ENCODE measurements around the gene ABHD4. TPM values are rescaled to one million over a fixed set of nuclear protein-coding genes. Genes with fewer than 3 reads are reported as not detected.

ABHD4 gene
- total and polyA plus RNA-seq, 8 donors: 32.4 to 51.0 (median 37.3) TPM

DNA sequence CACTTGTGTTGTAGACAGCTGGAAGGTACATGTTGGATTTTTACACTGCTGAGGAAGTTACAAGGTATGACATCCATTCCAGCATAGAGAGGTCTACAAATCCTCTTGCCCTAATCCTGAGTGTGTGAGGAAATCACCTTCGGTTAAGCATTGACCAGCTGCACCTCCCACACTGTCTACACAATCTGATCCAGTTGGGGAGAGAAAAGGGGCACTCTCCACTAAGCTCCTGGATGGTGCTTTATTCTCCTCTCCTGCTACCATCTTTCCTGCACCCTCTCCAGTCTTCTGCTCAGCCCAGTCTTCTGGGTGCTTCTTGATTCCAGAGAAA, 46.2 kb downstream of the ABHD4 start, which contains the start of gene OR6J1:
Gene OR6J1 (minus strand): TSS at position 48 of the 331 bp plus-strand sequence. CDS start 9,541 bp downstream, outside the sequence.
- Histone ChIP-seq H3K4me1 (peaks cover 0 to 4% of the 10 kb centered on the region in 2 donors), H3K9me3 (no peaks in the 10 kb centered on the region), H3K27me3 (no peaks in the 10 kb centered on the region), H3K36me3 (no peaks in the 10 kb centered on the region), H3K27ac (no peak within 1 kb of the TSS), H3K4me3 (no peak within 1 kb of the TSS)
- intact Hi-C loops (cut with DNase I): no loop called here
- TF ChIP-seq, protein P1, sequence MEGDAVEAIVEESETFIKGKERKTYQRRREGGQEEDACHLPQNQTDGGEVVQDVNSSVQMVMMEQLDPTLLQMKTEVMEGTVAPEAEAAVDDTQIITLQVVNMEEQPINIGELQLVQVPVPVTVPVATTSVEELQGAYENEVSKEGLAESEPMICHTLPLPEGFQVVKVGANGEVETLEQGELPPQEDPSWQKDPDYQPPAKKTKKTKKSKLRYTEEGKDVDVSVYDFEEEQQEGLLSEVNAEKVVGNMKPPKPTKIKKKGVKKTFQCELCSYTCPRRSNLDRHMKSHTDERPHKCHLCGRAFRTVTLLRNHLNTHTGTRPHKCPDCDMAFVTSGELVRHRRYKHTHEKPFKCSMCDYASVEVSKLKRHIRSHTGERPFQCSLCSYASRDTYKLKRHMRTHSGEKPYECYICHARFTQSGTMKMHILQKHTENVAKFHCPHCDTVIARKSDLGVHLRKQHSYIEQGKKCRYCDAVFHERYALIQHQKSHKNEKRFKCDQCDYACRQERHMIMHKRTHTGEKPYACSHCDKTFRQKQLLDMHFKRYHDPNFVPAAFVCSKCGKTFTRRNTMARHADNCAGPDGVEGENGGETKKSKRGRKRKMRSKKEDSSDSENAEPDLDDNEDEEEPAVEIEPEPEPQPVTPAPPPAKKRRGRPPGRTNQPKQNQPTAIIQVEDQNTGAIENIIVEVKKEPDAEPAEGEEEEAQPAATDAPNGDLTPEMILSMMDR (IDR thresholded peaks at IDR 0.05): no peak
- DNase-seq (no peak), ATAC-seq (peak; percentile 32)

DNA sequence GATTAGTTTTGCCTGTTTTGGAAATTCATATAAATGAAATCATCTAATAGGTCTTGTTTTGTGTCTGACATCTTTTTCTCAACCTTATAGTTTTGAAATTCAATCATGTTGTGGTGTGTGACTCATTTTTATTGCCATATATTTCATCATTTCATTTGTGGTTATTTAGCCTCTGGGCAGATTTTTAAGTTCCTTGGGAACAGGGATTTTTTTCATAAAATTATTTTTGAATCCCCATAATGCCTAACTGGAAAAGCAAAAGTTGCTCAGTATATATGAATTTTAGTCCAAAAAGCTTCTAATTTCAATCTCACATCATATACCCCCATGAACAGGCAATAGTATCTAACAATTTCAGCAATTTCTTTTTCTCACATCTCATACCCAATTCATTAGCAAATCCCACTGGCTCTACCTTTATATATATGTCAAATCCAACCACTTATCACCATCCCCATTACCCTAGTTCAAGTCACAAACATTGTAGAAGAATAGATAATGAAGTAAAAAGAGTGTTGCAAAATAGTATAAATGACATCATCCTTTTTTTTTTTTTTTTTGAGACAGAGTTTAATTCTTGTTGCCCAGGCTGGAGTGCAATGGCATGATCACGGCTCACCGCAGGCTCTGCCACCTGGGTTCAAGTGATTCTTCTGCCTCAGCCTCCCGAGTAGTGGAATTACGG, 48.6 kb downstream of the ABHD4 start:
- Histone ChIP-seq H3K27me3 (no peaks in the 10 kb centered on the region), H3K4me3 (no peak overlapping the region), H3K36me3 (no peaks in the 10 kb centered on the region), H3K4me1 (peaks cover 0 to 4% of the 10 kb centered on the region in 2 donors), H3K27ac (no peak overlapping the region), H3K9me3 (no peaks in the 10 kb centered on the region)
- intact Hi-C loops (cut with DNase I): no loop called here
- TF ChIP-seq, protein P1 (IDR thresholded peaks at IDR 0.05): no peak
- ATAC-seq (no peak), DNase-seq (no peak)

DNA sequence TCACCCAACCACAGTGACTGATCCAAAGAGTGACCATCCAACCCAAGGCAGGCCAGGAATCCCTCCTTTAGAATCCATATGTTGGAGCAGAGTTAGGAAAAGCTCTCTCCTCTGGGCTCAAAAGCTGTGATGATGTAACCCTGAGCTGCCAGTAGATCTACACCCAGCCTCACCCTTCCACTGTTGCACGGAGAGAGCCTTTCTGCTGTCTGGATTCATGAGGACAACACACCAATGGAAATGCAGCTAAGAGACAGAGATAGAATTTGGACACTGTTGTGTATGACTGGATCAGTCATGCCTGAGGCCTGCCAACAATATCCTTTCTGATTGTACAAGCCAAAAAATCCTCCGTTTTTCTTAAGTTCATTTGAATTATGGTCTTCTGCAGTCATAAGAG, 50.4 kb downstream of the ABHD4 start:
- TF ChIP-seq, protein P1 (IDR thresholded peaks at IDR 0.05): no peak
- Histone ChIP-seq H3K27me3 (no peaks in the 10 kb centered on the region), H3K4me1 (peaks cover 0 to 4% of the 10 kb centered on the region in 2 donors), H3K4me3 (no peak overlapping the region), H3K36me3 (no peaks in the 10 kb centered on the region), H3K9me3 (no peaks in the 10 kb centered on the region), H3K27ac (no peak overlapping the region)
- DNase-seq (no peak), ATAC-seq (no peak)
- intact Hi-C loops (cut with DNase I): no loop called here

DNA sequence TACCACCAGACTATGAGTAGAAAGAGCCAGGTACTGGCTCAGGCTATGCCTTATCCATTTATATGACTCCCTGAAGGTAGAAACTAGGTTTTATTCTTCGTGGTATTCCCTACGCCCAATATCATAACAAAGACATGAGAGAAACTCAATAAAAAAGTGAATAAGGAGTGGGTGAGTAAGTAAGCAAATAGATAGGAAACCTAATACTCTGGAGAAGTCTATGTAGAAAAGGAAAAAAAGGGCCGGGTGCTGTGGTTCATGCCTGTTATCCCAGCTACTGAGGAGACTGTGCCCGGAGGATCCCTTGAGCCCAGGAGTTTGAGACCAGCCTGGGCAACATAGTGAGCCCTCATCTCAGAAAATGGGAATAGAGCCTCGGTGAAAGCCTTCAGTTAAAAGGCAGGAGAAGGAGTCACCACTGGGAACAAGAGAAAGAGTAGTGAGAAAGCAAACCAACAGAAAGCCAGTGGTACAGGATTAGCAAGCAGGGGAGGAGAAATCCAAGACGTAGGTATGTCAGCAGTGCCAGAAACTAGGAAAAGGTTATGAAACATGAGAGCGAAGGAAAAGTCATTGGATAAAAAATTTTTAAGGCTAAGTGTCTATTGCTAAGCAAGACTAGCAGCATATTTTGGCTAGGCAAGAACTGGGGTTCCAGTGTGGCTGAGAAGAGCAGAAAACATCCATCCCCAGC, 52.1 kb downstream of the ABHD4 start:
- no peak overlapping the region for H3K4me3 ChIP-seq
- H3K4me1 ChIP-seq: peaks cover 0 to 4% of the 10 kb centered on the region in 2 donors
- intact Hi-C loops (cut with DNase I): loop anchor here in 1 of 2 donors (5.0 kb wide), 1 partner anchor 78 kb away; no protein-coding TSS in a partner anchor
- no peaks in the 10 kb centered on the region for H3K27me3 ChIP-seq
- DNase-seq: no peak
- no peak for ATAC-seq
- H3K27ac ChIP-seq: no peak overlapping the region
- no peaks in the 10 kb centered on the region for H3K36me3 ChIP-seq
- TF ChIP-seq, protein P1 (IDR thresholded peaks at IDR 0.05): no peak
- no peaks in the 10 kb centered on the region for H3K9me3 ChIP-seq

DNA sequence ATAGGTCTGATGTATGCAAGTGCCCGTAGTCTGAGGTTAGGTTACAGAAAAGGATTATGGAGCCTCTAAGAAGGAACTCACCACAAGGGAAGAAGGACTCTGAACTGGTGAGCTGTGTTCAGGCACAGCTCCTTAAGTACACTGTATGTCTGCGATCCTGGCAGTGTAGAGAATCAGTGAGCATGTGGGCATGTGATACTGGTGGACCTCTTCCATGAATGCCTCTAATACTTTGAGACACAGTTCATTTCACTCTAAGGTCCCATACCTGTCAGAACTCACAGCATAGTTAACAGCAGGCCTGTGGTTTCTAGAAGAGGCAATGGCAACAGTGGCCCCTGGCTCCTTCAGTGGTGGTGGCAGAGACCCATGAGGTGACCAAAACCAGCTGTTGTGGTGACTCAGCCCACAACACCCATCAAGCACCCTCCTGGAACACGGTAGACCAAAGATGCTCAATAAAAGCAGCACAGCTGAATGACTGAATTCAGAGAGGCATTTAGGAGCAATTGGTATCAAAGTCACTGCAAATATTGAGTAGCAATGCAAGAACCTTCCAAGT, 52.9 kb downstream of the ABHD4 start:
- Histone ChIP-seq H3K27ac (no peak overlapping the region), H3K27me3 (no peaks in the 10 kb centered on the region), H3K4me3 (no peak overlapping the region), H3K9me3 (no peaks in the 10 kb centered on the region), H3K4me1 (peaks cover 0 to 4% of the 10 kb centered on the region in 2 donors), H3K36me3 (no peaks in the 10 kb centered on the region)
- ATAC-seq (no peak), DNase-seq (no peak)
- intact Hi-C loops (cut with DNase I): loop anchor here in 1 of 2 donors (5.0 kb wide), 1 partner anchor 79 kb away; no protein-coding TSS in a partner anchor
- TF ChIP-seq, protein P1 (IDR thresholded peaks at IDR 0.05): no peak

Data from left lung (tissue), 10 donors.